ENCODE measurements around the gene DMRTA2. TPM values are rescaled to one million over a fixed set of nuclear protein-coding genes. Genes with fewer than 3 reads are reported as not detected.

DMRTA2 gene
- total and polyA plus RNA-seq, 2 of the 8 experiments (the other 6 are each of a cell fraction or from before 2014, with no cell fraction given): not detected

DNA sequence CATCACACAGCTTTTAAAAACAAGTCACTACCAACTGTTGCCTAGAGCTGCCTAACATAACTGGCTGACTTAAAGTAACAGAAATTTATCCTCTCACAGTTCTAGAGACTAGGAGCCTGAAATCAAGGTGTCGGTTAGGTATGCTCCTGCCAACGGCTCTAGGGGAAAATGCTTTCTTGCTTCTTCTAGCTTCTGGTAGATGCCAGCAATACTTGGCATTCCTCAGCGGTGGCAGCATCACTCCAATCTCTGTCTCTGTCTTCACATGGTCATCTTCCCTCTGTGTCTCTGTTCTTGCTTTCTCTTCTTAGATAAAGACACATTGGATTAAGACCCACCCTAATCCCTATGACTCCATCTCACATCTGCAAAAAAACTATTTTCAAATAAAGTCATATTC, 51.5 kb downstream of the DMRTA2 start:
- Histone ChIP-seq H3K27me3 (replicated peaks in 1 of 4; ENCODE audit: control insufficient read depth in 3 of 4, extremely low read depth in 1 of 4, insufficient read depth in 3 of 4, low read length in 3 of 4) (peaks cover 3 to 16% (median 12%) of the 10 kb centered on the region in 4 experiments; a peak in 5 of 7 replicates), H2BK12ac (ENCODE audit: low read depth, low read length) (no peak overlapping the region), H3K79me1 (ENCODE audit: low read depth, low read length) (no peaks in the 10 kb centered on the region), H3K23ac (ENCODE audit: insufficient read length) (no peak overlapping the region), H2AK5ac (ENCODE audit: low read depth, low read length) (no peak overlapping the region), H2BK120ac (replicated peaks; ENCODE audit: low read depth, low read length) (no peak overlapping the region), H4K20me1 (replicated peaks in 1 of 2; ENCODE audit: control insufficient read depth in 1 of 2, insufficient read depth in 2 of 2, low read length in 2 of 2) (peaks cover 0 to 3% of the 10 kb centered on the region in 2 experiments), H2BK15ac (ENCODE audit: low read length) (no peak overlapping the region), H3K14ac (ENCODE audit: insufficient read length) (no peak overlapping the region), H2BK20ac (ENCODE audit: low read length) (no peak overlapping the region), H2BK5ac (ENCODE audit: low read depth, low read length) (no peak overlapping the region), H4K91ac (replicated peaks; ENCODE audit: insufficient read length, low read length) (no peak overlapping the region), H3K23me2 (ENCODE audit: low read depth, low read length) (peaks cover 8% of the 10 kb centered on the region; the same call in 1 of the 2 replicates), H3K4me1 (replicated peaks in 1 of 4; ENCODE audit: control insufficient read depth in 3 of 4, insufficient read depth in 4 of 4, low read length in 3 of 4) (peaks cover 0 to 2% (median 0%) of the 10 kb centered on the region in 4 experiments; a peak in 1 of 7 replicates), H3K79me2 (ENCODE audit: control insufficient read depth in 1 of 2, insufficient read depth in 2 of 2, low read length in 2 of 2) (no peaks in the 10 kb centered on the region), H3K4ac (replicated peaks; ENCODE audit: insufficient read length, low read depth, low read length) (no peak overlapping the region), H3K9me3 (ENCODE audit: insufficient read depth in 2 of 2, low read depth in 1 of 2, low read length in 1 of 2) (no peaks in the 10 kb centered on the region), H2AFZ (ENCODE audit: low read length) (no peak overlapping the region), H3K9ac (replicated peaks in 1 of 4; ENCODE audit: extremely low read depth in 1 of 4, low read depth in 3 of 4, low read length in 3 of 4) (no peak overlapping the region), H3K18ac (ENCODE audit: extremely low read depth, low read length) (no peak overlapping the region), H3K36me3 (ENCODE audit: control insufficient read depth in 2 of 4, insufficient read depth in 4 of 4, low read length in 3 of 4) (no peaks in the 10 kb centered on the region), H3K4me2 (ENCODE audit: insufficient read depth in 1 of 2, low read depth in 2 of 2, low read length in 2 of 2) (no peak overlapping the region), H3K4me3 (ENCODE audit: extremely low read depth in 1 of 4, insufficient read depth in 2 of 4, low read depth in 3 of 4, low read length in 4 of 4) (no peak overlapping the region), H4K5ac (ENCODE audit: insufficient read length, low read depth, low read length) (no peak overlapping the region), H3K27ac (ENCODE audit: low read depth, low read length) (no peak overlapping the region), H4K8ac (ENCODE audit: extremely low read depth, insufficient read depth, low read length) (no peak overlapping the region), H3K56ac (replicated peaks; ENCODE audit: insufficient read length, low read depth, low read length) (no peak overlapping the region)
- TF ChIP-seq RXRA (IDR thresholded peaks at IDR 0.05; ENCODE audit: insufficient read depth, low read depth, low read length) (no peak), TEAD4 (IDR thresholded peaks at IDR 0.05; ENCODE audit: low read depth, low read length) (peak; percentile 57; the same call in 1 of the 2 replicates)
- 85% methylated on average over 3 of the region's 3 CpGs; no CpG with 5 or more reads in 1 of the 2 experiments for WGBS, 2 experiments (ENCODE audit: extremely low coverage in 1 of 2, insufficient coverage in 1 of 2, insufficient read length in 1 of 2, insufficient replicate concordance in 2 of 2, low coverage in 1 of 2, low lambda C conversion rate in 2 of 2, missing lambda C conversion rate in 1 of 2)
- FAIRE-seq: no peak
- no peak for DNase-seq (ENCODE audit: low read depth in 1 of 2, low spot score in 2 of 2)
- ChIA-PET CTCF (ENCODE audit: partially characterized antibody) (interaction anchor here (1.5 to 4.5 kb wide), 4 partner anchors 42 to 233 kb away, joined by 3 to 43 read pairs (median 31); partner anchors contain the start of gene DMRTA2), POLR2A (ENCODE audit: partially characterized antibody) (no interaction called here)

Data from H1 (cell line).